ENCODE data around the gene TRIM58.
A peak's percentile ranks its signal among the peaks of the same experiment; 100 is the strongest.

Gene TRIM58, protein sequence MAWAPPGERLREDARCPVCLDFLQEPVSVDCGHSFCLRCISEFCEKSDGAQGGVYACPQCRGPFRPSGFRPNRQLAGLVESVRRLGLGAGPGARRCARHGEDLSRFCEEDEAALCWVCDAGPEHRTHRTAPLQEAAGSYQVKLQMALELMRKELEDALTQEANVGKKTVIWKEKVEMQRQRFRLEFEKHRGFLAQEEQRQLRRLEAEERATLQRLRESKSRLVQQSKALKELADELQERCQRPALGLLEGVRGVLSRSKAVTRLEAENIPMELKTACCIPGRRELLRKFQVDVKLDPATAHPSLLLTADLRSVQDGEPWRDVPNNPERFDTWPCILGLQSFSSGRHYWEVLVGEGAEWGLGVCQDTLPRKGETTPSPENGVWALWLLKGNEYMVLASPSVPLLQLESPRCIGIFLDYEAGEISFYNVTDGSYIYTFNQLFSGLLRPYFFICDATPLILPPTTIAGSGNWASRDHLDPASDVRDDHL

DNA sequence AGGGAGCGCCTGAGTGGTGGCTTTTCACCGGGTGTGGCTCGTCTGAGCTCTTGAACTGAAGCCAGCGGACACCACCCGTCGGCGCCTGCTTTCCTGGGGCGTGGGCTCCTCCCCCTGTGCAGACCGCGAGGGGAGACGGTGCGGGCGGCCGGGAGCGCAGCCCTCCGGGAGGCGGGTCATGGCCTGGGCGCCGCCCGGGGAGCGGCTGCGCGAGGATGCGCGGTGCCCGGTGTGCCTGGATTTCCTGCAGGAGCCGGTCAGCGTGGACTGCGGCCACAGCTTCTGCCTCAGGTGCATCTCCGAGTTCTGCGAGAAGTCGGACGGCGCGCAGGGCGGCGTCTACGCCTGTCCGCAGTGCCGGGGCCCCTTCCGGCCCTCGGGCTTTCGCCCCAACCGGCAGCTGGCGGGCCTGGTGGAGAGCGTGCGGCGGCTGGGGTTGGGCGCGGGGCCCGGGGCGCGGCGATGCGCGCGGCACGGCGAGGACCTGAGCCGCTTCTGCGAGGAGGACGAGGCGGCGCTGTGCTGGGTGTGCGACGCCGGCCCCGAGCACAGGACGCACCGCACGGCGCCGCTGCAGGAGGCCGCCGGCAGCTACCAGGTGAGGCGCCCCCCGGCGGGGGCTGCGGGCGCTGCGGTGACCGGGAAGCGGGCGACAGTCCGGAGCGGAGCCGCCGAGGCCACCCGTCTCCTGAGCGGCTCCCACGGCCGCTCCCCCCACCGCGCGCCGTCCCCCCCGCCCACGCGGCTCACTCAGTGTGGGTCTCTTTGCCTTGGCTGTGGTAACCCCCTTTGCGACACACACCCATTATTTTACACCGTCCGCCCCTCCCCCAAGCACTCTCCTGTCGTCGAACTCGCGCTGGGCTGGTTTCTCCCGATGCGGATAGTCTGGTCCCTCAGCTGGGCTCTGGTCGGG is at the start of gene TRIM58:
TRIM58 (plus strand) TSS at position 119 of the 916 bp plus-strand sequence; CDS start at position 179, 60 bp downstream.
- Histone ChIP-seq H3K27me3 (ENCODE audit: insufficient read depth, insufficient read length) (peaks cover 6% of the 10 kb centered on the region), H3K4me3 (ENCODE audit: insufficient read length, low read depth) (peak within 1 kb of the TSS; percentile 77), H3K9ac (ENCODE audit: insufficient read length, low read depth) (peak within 1 kb of the TSS; percentile 90), H3K4me1 (ENCODE audit: insufficient read depth, insufficient read length) (no peaks in the 10 kb centered on the region), H3K36me3 (ENCODE audit: insufficient read depth, insufficient read length, low read length) (peaks cover 9% of the 10 kb centered on the region), H3K9me3 (ENCODE audit: insufficient read depth, low read length) (no peaks in the 10 kb centered on the region)
- TF ChIP-seq ZNF274 (IDR thresholded peaks at IDR 0.05; ENCODE audit: low read depth, low read length) (no peak), YY1 (IDR thresholded peaks at IDR 0.05; ENCODE audit: insufficient read depth, insufficient read length) (no peak), SUZ12 (IDR thresholded peaks at IDR 0.05; ENCODE audit: extremely low read depth, insufficient read depth, insufficient read length) (no peak)
- peak; percentile 28 for DNase-seq (ENCODE audit: low read depth, low spot score)

GRCh38 chr1:247812637-247813036 is 44.4 kb upstream of the TRIM58 start:
- DNase-seq (ENCODE audit: low read depth, low spot score) = no peak
- Histone ChIP-seq H3K27me3 (ENCODE audit: insufficient read depth, insufficient read length) (no peaks in the 10 kb centered on the region), H3K4me1 (ENCODE audit: insufficient read depth, insufficient read length) (no peaks in the 10 kb centered on the region), H3K4me3 (ENCODE audit: insufficient read length, low read depth) (no peak overlapping the region), H3K36me3 (ENCODE audit: insufficient read depth, insufficient read length, low read length) (no peaks in the 10 kb centered on the region), H3K9ac (ENCODE audit: insufficient read length, low read depth) (no peak overlapping the region), H3K9me3 (ENCODE audit: insufficient read depth, low read length) (no peaks in the 10 kb centered on the region)
- no peak for TF ChIP-seq SUZ12 (IDR thresholded peaks at IDR 0.05; ENCODE audit: extremely low read depth, insufficient read depth, insufficient read length)
- no peak for TF ChIP-seq YY1 (IDR thresholded peaks at IDR 0.05; ENCODE audit: insufficient read depth, insufficient read length)
- TF ChIP-seq ZNF274 (IDR thresholded peaks at IDR 0.05; ENCODE audit: low read depth, low read length) = no peak

- DNase-seq (ENCODE audit: low read depth, low spot score) = no peak
- H3K27me3 ChIP-seq (ENCODE audit: insufficient read depth, insufficient read length) = no peaks in the 10 kb centered on the region
- H3K9ac ChIP-seq (ENCODE audit: insufficient read length, low read depth) = no peak overlapping the region
- H3K9me3 ChIP-seq (ENCODE audit: insufficient read depth, low read length) = no peaks in the 10 kb centered on the region
- no peak overlapping the region for H3K4me3 ChIP-seq (ENCODE audit: insufficient read length, low read depth)
- no peak for TF ChIP-seq YY1 (IDR thresholded peaks at IDR 0.05; ENCODE audit: insufficient read depth, insufficient read length)
- TF ChIP-seq ZNF274 (IDR thresholded peaks at IDR 0.05; ENCODE audit: low read depth, low read length) = no peak
- no peak for TF ChIP-seq SUZ12 (IDR thresholded peaks at IDR 0.05; ENCODE audit: extremely low read depth, insufficient read depth, insufficient read length)
- H3K36me3 ChIP-seq (ENCODE audit: insufficient read depth, insufficient read length, low read length) = no peaks in the 10 kb centered on the region
- H3K4me1 ChIP-seq (ENCODE audit: insufficient read depth, insufficient read length) = no peaks in the 10 kb centered on the region
Measured at GRCh38 chr1:247822060-247822459, 34.9 kb upstream of the TRIM58 start.

GRCh38 chr1:247824023-247824422 is 33.0 kb upstream of the TRIM58 start, which contains the start of gene OR14A16:
Gene OR14A16 (minus strand): TSS chr1:247824119. CDS start chr1:247815729, 8,390 bp downstream.
- H3K4me3 ChIP-seq (ENCODE audit: insufficient read length, low read depth) = no peak within 1 kb of the TSS
- DNase-seq (ENCODE audit: low read depth, low spot score) = peak; percentile 28
- no peaks in the 10 kb centered on the region for H3K9me3 ChIP-seq (ENCODE audit: insufficient read depth, low read length)
- H3K4me1 ChIP-seq (ENCODE audit: insufficient read depth, insufficient read length) = no peaks in the 10 kb centered on the region
- TF ChIP-seq ZNF274 (IDR thresholded peaks at IDR 0.05; ENCODE audit: low read depth, low read length) (no peak), SUZ12 (IDR thresholded peaks at IDR 0.05; ENCODE audit: extremely low read depth, insufficient read depth, insufficient read length) (no peak), YY1 (IDR thresholded peaks at IDR 0.05; ENCODE audit: insufficient read depth, insufficient read length) (no peak)
- no peaks in the 10 kb centered on the region for H3K27me3 ChIP-seq (ENCODE audit: insufficient read depth, insufficient read length)
- no peak within 1 kb of the TSS for H3K9ac ChIP-seq (ENCODE audit: insufficient read length, low read depth)
- H3K36me3 ChIP-seq (ENCODE audit: insufficient read depth, insufficient read length, low read length) = no peaks in the 10 kb centered on the region

- Histone ChIP-seq H3K36me3 (ENCODE audit: insufficient read depth, insufficient read length, low read length) (no peaks in the 10 kb centered on the region), H3K4me3 (ENCODE audit: insufficient read length, low read depth) (no peak overlapping the region), H3K9me3 (ENCODE audit: insufficient read depth, low read length) (no peaks in the 10 kb centered on the region), H3K4me1 (ENCODE audit: insufficient read depth, insufficient read length) (no peaks in the 10 kb centered on the region), H3K9ac (ENCODE audit: insufficient read length, low read depth) (no peak overlapping the region), H3K27me3 (ENCODE audit: insufficient read depth, insufficient read length) (no peaks in the 10 kb centered on the region)
- no peak for TF ChIP-seq ZNF274 (IDR thresholded peaks at IDR 0.05; ENCODE audit: low read depth, low read length)
- no peak for TF ChIP-seq SUZ12 (IDR thresholded peaks at IDR 0.05; ENCODE audit: extremely low read depth, insufficient read depth, insufficient read length)
- no peak for TF ChIP-seq YY1 (IDR thresholded peaks at IDR 0.05; ENCODE audit: insufficient read depth, insufficient read length)
- DNase-seq (ENCODE audit: low read depth, low spot score) = no peak
Measured at GRCh38 chr1:247825362-247825761, 31.6 kb upstream of the TRIM58 start.

- Histone ChIP-seq H3K27me3 (ENCODE audit: insufficient read depth, insufficient read length) (no peaks in the 10 kb centered on the region), H3K9me3 (ENCODE audit: insufficient read depth, low read length) (no peaks in the 10 kb centered on the region), H3K4me3 (ENCODE audit: insufficient read length, low read depth) (no peak overlapping the region), H3K9ac (ENCODE audit: insufficient read length, low read depth) (no peak overlapping the region), H3K4me1 (ENCODE audit: insufficient read depth, insufficient read length) (no peaks in the 10 kb centered on the region), H3K36me3 (ENCODE audit: insufficient read depth, insufficient read length, low read length) (no peaks in the 10 kb centered on the region)
- DNase-seq (ENCODE audit: low read depth, low spot score) = no peak
- TF ChIP-seq YY1 (IDR thresholded peaks at IDR 0.05; ENCODE audit: insufficient read depth, insufficient read length) = no peak
- no peak for TF ChIP-seq ZNF274 (IDR thresholded peaks at IDR 0.05; ENCODE audit: low read depth, low read length)
- no peak for TF ChIP-seq SUZ12 (IDR thresholded peaks at IDR 0.05; ENCODE audit: extremely low read depth, insufficient read depth, insufficient read length)
Measured at GRCh38 chr1:247829656-247830055, 27.3 kb upstream of the TRIM58 start.

Data from NT2/D1 (cell line).